GM23338 (cell line): ENCODE data around the gene MGLL. TPM values are rescaled to one million over a fixed set of nuclear protein-coding genes. Genes with fewer than 3 reads are reported as not detected.

Experiments
- ATAC-seq: fragments of 200-7000 bp; cut with Tn5 transposase; 3 replicates; pipeline ENCODE4 v1.9.1; 2020
- DNase-seq: peaks from one replicate; pipeline ENCODE4 v3.0.0-alpha.2; 2015; ENCODE audit warnings: low spot score
- H2AFZ ChIP-seq: fragments of 200-600 bp; sonication (generic); 2 replicates; pipeline ENCODE4 v1.8.0; 2016; ENCODE audit warnings: antibody characterized with exemption, mild to moderate bottlenecking, moderate library complexity
- H3F3A ChIP-seq: fragments of 200-600 bp; sonication (generic); replicated peaks from 2 replicates; pipeline ENCODE4 v1.8.0; 2017; ENCODE audit warnings: antibody characterized with exemption, mixed run types, low read depth
- H3K27ac ChIP-seq: fragments of 200-600 bp; sonication (generic); 2 replicates; pipeline ENCODE4 v1.6.1; 2016; ENCODE audit warnings: low read depth
- H3K27me3 ChIP-seq: fragments of 200-600 bp; sonication (generic); 2 replicates; pipeline ENCODE4 v1.8.0; 2016; ENCODE audit warnings: mild to moderate bottlenecking, mixed run types, moderate library complexity; ENCODE audit not compliant: insufficient read depth
- H3K36me3 ChIP-seq: fragments of 200-600 bp; sonication (generic); 2 replicates; pipeline ENCODE4 v1.8.0; 2016; ENCODE audit warnings: mild to moderate bottlenecking; ENCODE audit not compliant: insufficient read depth
- H3K4me1 ChIP-seq: fragments of 200-600 bp; sonication (generic); 2 replicates; pipeline ENCODE4 v1.8.0; 2016; ENCODE audit warnings: mild to moderate bottlenecking, moderate library complexity; ENCODE audit not compliant: insufficient read depth
- H3K4me2 ChIP-seq: fragments of 200-600 bp; sonication (generic); 2 replicates; pipeline ENCODE4 v1.7.1; 2017; ENCODE audit warnings: mixed run types
- H3K4me3 ChIP-seq: fragments of 200-600 bp; sonication (generic); 2 replicates; pipeline ENCODE4 v1.6.1; 2016; ENCODE audit warnings: mixed run types
- H3K79me2 ChIP-seq: fragments of 200-600 bp; sonication (generic); replicated peaks from 2 replicates; pipeline ENCODE4 v1.8.0; 2017; ENCODE audit warnings: mild to moderate bottlenecking; ENCODE audit not compliant: insufficient read depth
- H3K9me2 ChIP-seq: fragments of 200-600 bp; sonication (generic); 2 replicates; pipeline ENCODE4 v1.8.0; 2017; ENCODE audit not compliant: insufficient read depth
- H4K20me1 ChIP-seq: fragments of 200-600 bp; sonication (generic); replicated peaks from 2 replicates; pipeline ENCODE4 v1.8.0; 2017; ENCODE audit warnings: mild to moderate bottlenecking; ENCODE audit not compliant: insufficient read depth
- H3K27ac Mint-ChIP-seq: 2 replicates; pipeline ENCODE4 v1.8.0; 2020; ENCODE audit warnings: inconsistent platforms, mild to moderate bottlenecking, moderate library complexity, mixed read lengths
- H3K27me3 Mint-ChIP-seq: 3 replicates; pipeline ENCODE4 v1.8.0; 2022; ENCODE audit warnings: low read depth, mild to moderate bottlenecking, moderate library complexity, mixed read lengths, inconsistent platforms; ENCODE audit not compliant: insufficient read depth, poor library complexity
- H3K36me3 Mint-ChIP-seq: 3 replicates; pipeline ENCODE4 v1.8.0; 2021; ENCODE audit warnings: low read depth, mild to moderate bottlenecking, inconsistent platforms, moderate library complexity, mixed read lengths
- H3K4me1 Mint-ChIP-seq: 3 replicates; pipeline ENCODE4 v1.8.0; 2020; ENCODE audit warnings: mild to moderate bottlenecking, inconsistent platforms, mixed read lengths
- H3K4me3 Mint-ChIP-seq: 3 replicates; pipeline ENCODE4 v1.8.0; 2021; ENCODE audit warnings: moderate library complexity, mild to moderate bottlenecking, inconsistent platforms, mixed read lengths
- H3K9me3 Mint-ChIP-seq: 3 replicates; pipeline ENCODE4 v1.8.0; 2020; ENCODE audit warnings: moderate library complexity, mild to moderate bottlenecking, inconsistent platforms, mixed read lengths
- CREB1 ChIP-seq: fragments of 250-450 bp; sonication (Bioruptor Pico); IDR thresholded peaks from 2 replicates; pipeline ENCODE4 v1.5.0; 2020; ENCODE audit warnings: low read depth, mild to moderate bottlenecking, moderate library complexity
- CTCF ChIP-seq, 2 experiments: fragments of 200-600 bp in 1 of 2; sonication (generic) in 1 of 2; conservative IDR thresholded peaks; 2 replicates each; pipeline versions ENCODE4 v1.5.1 to v1.6.1; 2016 to 2017; ENCODE audit warnings: antibody characterized with exemption in 2 of 2, low read depth in 2 of 2, mild to moderate bottlenecking in 2 of 2, moderate library complexity in 1 of 2
- ETS1 ChIP-seq: IDR thresholded peaks from 2 replicates; pipeline ENCODE4 v1.6.1; 2016; ENCODE audit warnings: antibody characterized with exemption
- EZH2 ChIP-seq: fragments of 200-600 bp; sonication (generic); IDR thresholded peaks from one replicate; pipeline ENCODE4 v1.8.0; 2017; ENCODE audit warnings: antibody characterized with exemption, mild to moderate bottlenecking, low read depth; ENCODE audit not compliant: unreplicated experiment
- EZH2phosphoT487 ChIP-seq: fragments of 200-600 bp; sonication (generic); IDR thresholded peaks from one replicate; pipeline ENCODE4 v1.8.1; 2018; ENCODE audit warnings: antibody characterized with exemption; ENCODE audit not compliant: unreplicated experiment
- STAT1 ChIP-seq: IDR thresholded peaks from one replicate; pipeline ENCODE4 v1.6.1; 2016; ENCODE audit warnings: antibody characterized with exemption; ENCODE audit not compliant: unreplicated experiment
- ZNF114 ChIP-seq: fragments of 250-450 bp; sonication (Bioruptor Pico); IDR thresholded peaks from 2 replicates; pipeline ENCODE4 v1.5.0; 2020; ENCODE audit warnings: mild to moderate bottlenecking, moderate library complexity
- ZNF462 ChIP-seq: fragments of 250-450 bp; sonication (Bioruptor Pico); IDR thresholded peaks from 2 replicates; pipeline ENCODE4 v1.5.0; 2020; ENCODE audit warnings: mild to moderate bottlenecking, moderate library complexity
- polyA plus RNA-seq: library from polyadenylated mRNA; unstranded; fragments of >200 nt; fragmentation: Nextera tagmentation; extraction: Ambion mirVana; gene quantifications from 2 replicates; pipeline ENCODE4 v1.2.1, GENCODE V29; 2016
- total RNA-seq: library from RNA; depleted of rRNA; stranded (reverse); fragments of >200 nt; shearing (Covaris generic); gene quantifications from 2 replicates; pipeline ENCODE4 v1.2.3, GENCODE V29; 2014
- TF ChIP-seq, protein P1 (sequence below): IDR thresholded peaks from one replicate; pipeline ENCODE4 v1.6.1; 2018; ENCODE audit warnings: antibody characterized with exemption; ENCODE audit not compliant: unreplicated experiment

Gene MGLL
- total and polyA plus RNA-seq, 2 experiments from 2014 or later: 0.71 to 0.83 TPM

DNA sequence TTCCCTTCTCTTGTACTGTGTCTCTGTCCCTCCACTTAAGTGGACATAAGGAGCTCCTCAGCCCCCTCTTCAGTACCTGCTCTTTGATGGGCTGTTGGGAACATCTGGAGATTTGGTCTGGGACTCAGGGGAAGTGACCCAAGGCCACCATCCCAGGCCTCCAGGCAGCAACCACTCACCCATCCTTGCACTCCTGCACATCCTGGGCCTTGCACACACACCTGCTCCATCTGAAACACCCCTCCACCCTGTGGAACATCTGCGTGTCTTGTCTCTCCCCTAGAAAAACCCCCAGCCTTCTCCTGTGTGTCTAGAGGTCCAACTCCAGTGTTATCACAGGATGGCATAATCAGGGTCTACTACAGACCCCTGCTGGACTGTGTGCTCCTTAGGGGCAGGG is 75.2 kb downstream of the MGLL start:
- H3K4me1 Mint-ChIP-seq: peaks cover 11% of the 10 kb centered on the region
- no peak overlapping the region for H3K27ac ChIP-seq
- no peaks in the 10 kb centered on the region for H3K9me2 ChIP-seq
- no peak for TF ChIP-seq ZNF114 (CRISPR knock-in tag)
- TF ChIP-seq ZNF462 (CRISPR knock-in tag): no peak
- no peak for TF ChIP-seq STAT1
- TF ChIP-seq EZH2phosphoT487: no peak
- TF ChIP-seq EZH2: no peak
- TF ChIP-seq, protein P1, sequence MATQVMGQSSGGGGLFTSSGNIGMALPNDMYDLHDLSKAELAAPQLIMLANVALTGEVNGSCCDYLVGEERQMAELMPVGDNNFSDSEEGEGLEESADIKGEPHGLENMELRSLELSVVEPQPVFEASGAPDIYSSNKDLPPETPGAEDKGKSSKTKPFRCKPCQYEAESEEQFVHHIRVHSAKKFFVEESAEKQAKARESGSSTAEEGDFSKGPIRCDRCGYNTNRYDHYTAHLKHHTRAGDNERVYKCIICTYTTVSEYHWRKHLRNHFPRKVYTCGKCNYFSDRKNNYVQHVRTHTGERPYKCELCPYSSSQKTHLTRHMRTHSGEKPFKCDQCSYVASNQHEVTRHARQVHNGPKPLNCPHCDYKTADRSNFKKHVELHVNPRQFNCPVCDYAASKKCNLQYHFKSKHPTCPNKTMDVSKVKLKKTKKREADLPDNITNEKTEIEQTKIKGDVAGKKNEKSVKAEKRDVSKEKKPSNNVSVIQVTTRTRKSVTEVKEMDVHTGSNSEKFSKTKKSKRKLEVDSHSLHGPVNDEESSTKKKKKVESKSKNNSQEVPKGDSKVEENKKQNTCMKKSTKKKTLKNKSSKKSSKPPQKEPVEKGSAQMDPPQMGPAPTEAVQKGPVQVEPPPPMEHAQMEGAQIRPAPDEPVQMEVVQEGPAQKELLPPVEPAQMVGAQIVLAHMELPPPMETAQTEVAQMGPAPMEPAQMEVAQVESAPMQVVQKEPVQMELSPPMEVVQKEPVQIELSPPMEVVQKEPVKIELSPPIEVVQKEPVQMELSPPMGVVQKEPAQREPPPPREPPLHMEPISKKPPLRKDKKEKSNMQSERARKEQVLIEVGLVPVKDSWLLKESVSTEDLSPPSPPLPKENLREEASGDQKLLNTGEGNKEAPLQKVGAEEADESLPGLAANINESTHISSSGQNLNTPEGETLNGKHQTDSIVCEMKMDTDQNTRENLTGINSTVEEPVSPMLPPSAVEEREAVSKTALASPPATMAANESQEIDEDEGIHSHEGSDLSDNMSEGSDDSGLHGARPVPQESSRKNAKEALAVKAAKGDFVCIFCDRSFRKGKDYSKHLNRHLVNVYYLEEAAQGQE: no peak
- TF ChIP-seq ETS1: no peak
- no peak for TF ChIP-seq CREB1 (CRISPR knock-in tag)
- no peak for TF ChIP-seq CTCF (conservative IDR thresholded peaks at IDR 0.05; ENCODE audit: low read depth in 2 of 2)
- H3K36me3 Mint-ChIP-seq: no peaks in the 10 kb centered on the region
- no peaks in the 10 kb centered on the region; the same call in 2 of the 3 replicates for H3K9me3 Mint-ChIP-seq
- H3K4me3 Mint-ChIP-seq: no peak overlapping the region
- no peaks in the 10 kb centered on the region for H3K4me1 ChIP-seq
- no peak overlapping the region for H3K4me2 ChIP-seq
- H2AFZ ChIP-seq: no peak overlapping the region
- H3F3A ChIP-seq: no peaks in the 10 kb centered on the region
- H3K27me3 ChIP-seq: no peaks in the 10 kb centered on the region
- no peaks in the 10 kb centered on the region for H4K20me1 ChIP-seq
- no peaks in the 10 kb centered on the region for H3K79me2 ChIP-seq
- no peaks in the 10 kb centered on the region for H3K36me3 ChIP-seq
- peaks cover 6% of the 10 kb centered on the region for H3K27me3 Mint-ChIP-seq
- no peak for ATAC-seq
- H3K4me3 ChIP-seq: no peak overlapping the region
- H3K27ac Mint-ChIP-seq: no peak overlapping the region
- DNase-seq: no peak
